Caco-2 (cell line): ENCODE results near the gene NRXN3. TPM values are rescaled to one million over a fixed set of nuclear protein-coding genes. Genes with fewer than 3 reads are reported as not detected.

Experiments
- BruUV-seq: library from RNA; stranded (reverse); fragments of 400-500 nt; replicated peaks from 2 replicates; lab custom pipeline; 2021; lab: Mats Ljungman, UMichigan
- CTCF ChIA-PET: fragments of 300-600 bp; sonication (Branson Sonifier 250); formaldehyde crosslinking; loops from one replicate; lab custom pipeline; 2022; ENCODE audit warnings: antibody characterized with exemption; lab: Charles Lee
- POLR2A ChIA-PET: fragments of 300-600 bp; sonication (Branson Sonifier 250); formaldehyde crosslinking; loops from one replicate; lab custom pipeline; 2022; ENCODE audit warnings: antibody characterized with exemption; lab: Charles Lee
- DNase-seq, 2 experiments: peaks; one replicate each; pipeline versions ENCODE4 v3.0.0 to v3.0.0-alpha.2; 2020 to 2022
- H3K27me3 ChIP-seq: replicated peaks from 2 replicates; pipeline ENCODE4 v1.6.0; 2011; ENCODE audit warnings: low read length; ENCODE audit not compliant: control insufficient read depth, insufficient read depth
- H3K36me3 ChIP-seq: 2 replicates; pipeline ENCODE4 v1.5.1; 2011; ENCODE audit warnings: low read length; ENCODE audit not compliant: control insufficient read depth, insufficient read depth
- H3K4me1 ChIP-seq: fragments of 250-450 bp; sonication (Bioruptor Pico); 2 replicates; pipeline ENCODE4 v1.5.1; 2020; ENCODE audit warnings: mild to moderate bottlenecking
- H3K4me3 ChIP-seq: 2 replicates; pipeline ENCODE4 v1.5.1; 2011; ENCODE audit warnings: low read depth, mild to moderate bottlenecking, control low read depth, low read length
- H3K9me3 ChIP-seq: fragments of 250-450 bp; sonication (Bioruptor Pico); 2 replicates; pipeline ENCODE4 v1.5.1; 2020; ENCODE audit warnings: mild to moderate bottlenecking, moderate library complexity
- H3K27ac Mint-ChIP-seq: one replicate; pipeline ENCODE4 v1.8.0; 2022; ENCODE audit warnings: mixed read lengths; ENCODE audit not compliant: unreplicated experiment
- H3K27me3 Mint-ChIP-seq: one replicate; pipeline ENCODE4 v1.8.0; 2022; ENCODE audit warnings: mixed read lengths; ENCODE audit not compliant: insufficient read depth, unreplicated experiment
- H3K36me3 Mint-ChIP-seq: one replicate; pipeline ENCODE4 v1.8.0; 2022; ENCODE audit warnings: mild to moderate bottlenecking, mixed read lengths; ENCODE audit not compliant: insufficient read depth, unreplicated experiment
- H3K4me1 Mint-ChIP-seq: one replicate; pipeline ENCODE4 v1.8.0; 2022; ENCODE audit warnings: low read depth, mixed read lengths; ENCODE audit not compliant: unreplicated experiment
- H3K4me3 Mint-ChIP-seq: one replicate; pipeline ENCODE4 v1.8.0; 2022; ENCODE audit warnings: mild to moderate bottlenecking, moderate library complexity, mixed read lengths; ENCODE audit not compliant: unreplicated experiment
- H3K9me3 Mint-ChIP-seq: one replicate; pipeline ENCODE4 v1.8.0; 2022; ENCODE audit warnings: mixed read lengths; ENCODE audit not compliant: unreplicated experiment
- intact Hi-C: fragments of 100-400 bp; cut with micrococcal nuclease; formaldehyde crosslinking; loops from one replicate; pipeline ENCODE4 v1.10.0; 2022; ENCODE audit not compliant: unreplicated experiment
- total RNA-seq: library from RNA; stranded (reverse); gene quantifications from 2 replicates; pipeline ENCODE4 v1.2.3, GENCODE V29; 2022
- TF ChIP-seq, protein P1 (sequence below), 2 experiments: fragments of 200-600 bp in 1 of 2; IDR thresholded peaks; 1 replicate in 1 of 2; 2 replicates in 1 of 2; pipeline versions ENCODE4 v1.5.1 to v1.8.0; 2011 to 2022; ENCODE audit warnings: antibody characterized with exemption in 1 of 2, control low read depth in 1 of 2, inconsistent platforms in 1 of 2, low read depth in 1 of 2, low read length in 1 of 2, mild to moderate bottlenecking in 1 of 2, moderate library complexity in 1 of 2; ENCODE audit not compliant: insufficient read depth in 1 of 2, severe bottlenecking in 1 of 2, unreplicated experiment in 1 of 2

Gene NRXN3
- total RNA-seq, 1 experiment from 2014 or later, result 12.4 TPM

- Mint-ChIP-seq H3K4me1 (no peaks in the 10 kb centered on the region), H3K27me3 (peaks cover 29% of the 10 kb centered on the region), H3K4me3 (no peak overlapping the region), H3K27ac (no peak overlapping the region), H3K36me3 (no peaks in the 10 kb centered on the region), H3K9me3 (no peaks in the 10 kb centered on the region)
- intact Hi-C loops, result no loop called here
- CTCF ChIA-PET, result no interaction called here
- DNase-seq, result no peak
- no peaks in the 10 kb centered on the region for H3K9me3 ChIP-seq
- BruUV-seq, result no TSS peak
- no peak overlapping the region for H3K4me3 ChIP-seq
- no peaks in the 10 kb centered on the region for H3K36me3 ChIP-seq
- H3K27me3 ChIP-seq, result no peaks in the 10 kb centered on the region
- POLR2A ChIA-PET, result no interaction called here
- TF ChIP-seq, protein P1, sequence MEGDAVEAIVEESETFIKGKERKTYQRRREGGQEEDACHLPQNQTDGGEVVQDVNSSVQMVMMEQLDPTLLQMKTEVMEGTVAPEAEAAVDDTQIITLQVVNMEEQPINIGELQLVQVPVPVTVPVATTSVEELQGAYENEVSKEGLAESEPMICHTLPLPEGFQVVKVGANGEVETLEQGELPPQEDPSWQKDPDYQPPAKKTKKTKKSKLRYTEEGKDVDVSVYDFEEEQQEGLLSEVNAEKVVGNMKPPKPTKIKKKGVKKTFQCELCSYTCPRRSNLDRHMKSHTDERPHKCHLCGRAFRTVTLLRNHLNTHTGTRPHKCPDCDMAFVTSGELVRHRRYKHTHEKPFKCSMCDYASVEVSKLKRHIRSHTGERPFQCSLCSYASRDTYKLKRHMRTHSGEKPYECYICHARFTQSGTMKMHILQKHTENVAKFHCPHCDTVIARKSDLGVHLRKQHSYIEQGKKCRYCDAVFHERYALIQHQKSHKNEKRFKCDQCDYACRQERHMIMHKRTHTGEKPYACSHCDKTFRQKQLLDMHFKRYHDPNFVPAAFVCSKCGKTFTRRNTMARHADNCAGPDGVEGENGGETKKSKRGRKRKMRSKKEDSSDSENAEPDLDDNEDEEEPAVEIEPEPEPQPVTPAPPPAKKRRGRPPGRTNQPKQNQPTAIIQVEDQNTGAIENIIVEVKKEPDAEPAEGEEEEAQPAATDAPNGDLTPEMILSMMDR (IDR thresholded peaks at IDR 0.05; ENCODE audit: insufficient read depth in 1 of 2, low read depth in 1 of 2, low read length in 1 of 2, severe bottlenecking in 1 of 2, unreplicated experiment in 1 of 2), result no peak
- H3K4me1 ChIP-seq, result no peaks in the 10 kb centered on the region
These were observed 121.8 kb downstream of the NRXN3 start for GRCh38 chr14:78292003-78292402.

GRCh38 chr14:78297858-78298257 is 127.7 kb downstream of the NRXN3 start:
- Mint-ChIP-seq H3K4me1 (no peaks in the 10 kb centered on the region), H3K36me3 (no peaks in the 10 kb centered on the region), H3K27ac (no peak overlapping the region), H3K9me3 (no peaks in the 10 kb centered on the region), H3K4me3 (no peak overlapping the region), H3K27me3 (peaks cover 29% of the 10 kb centered on the region)
- no peaks in the 10 kb centered on the region for H3K4me1 ChIP-seq
- intact Hi-C loops, result no loop called here
- ChIA-PET POLR2A (no interaction called here), CTCF (no interaction called here)
- H3K36me3 ChIP-seq, result no peaks in the 10 kb centered on the region
- TF ChIP-seq, protein P1 (IDR thresholded peaks at IDR 0.05; ENCODE audit: insufficient read depth in 1 of 2, low read depth in 1 of 2, low read length in 1 of 2, severe bottlenecking in 1 of 2, unreplicated experiment in 1 of 2), result no peak
- H3K9me3 ChIP-seq, result no peaks in the 10 kb centered on the region
- no peaks in the 10 kb centered on the region; the same call in 1 of the 2 replicates for H3K27me3 ChIP-seq
- DNase-seq, result no peak
- no TSS peak for BruUV-seq
- no peak overlapping the region for H3K4me3 ChIP-seq

GRCh38 chr14:78298298-78298697 is 128.1 kb downstream of the NRXN3 start:
- Histone ChIP-seq H3K36me3 (no peaks in the 10 kb centered on the region), H3K9me3 (no peaks in the 10 kb centered on the region), H3K4me3 (no peak overlapping the region), H3K27me3 (no peaks in the 10 kb centered on the region; the same call in 1 of the 2 replicates), H3K4me1 (no peaks in the 10 kb centered on the region)
- ChIA-PET CTCF (no interaction called here), POLR2A (no interaction called here)
- H3K4me3 Mint-ChIP-seq, result no peak overlapping the region
- DNase-seq, result no peak
- TF ChIP-seq, protein P1 (IDR thresholded peaks at IDR 0.05; ENCODE audit: insufficient read depth in 1 of 2, low read depth in 1 of 2, low read length in 1 of 2, severe bottlenecking in 1 of 2, unreplicated experiment in 1 of 2), result no peak
- intact Hi-C loops, result no loop called here
- peaks cover 30% of the 10 kb centered on the region for H3K27me3 Mint-ChIP-seq
- H3K36me3 Mint-ChIP-seq, result no peaks in the 10 kb centered on the region
- H3K9me3 Mint-ChIP-seq, result no peaks in the 10 kb centered on the region
- BruUV-seq, result no TSS peak
- H3K27ac Mint-ChIP-seq, result no peak overlapping the region
- H3K4me1 Mint-ChIP-seq, result no peaks in the 10 kb centered on the region
